ENCODE measurements around the gene DHX58.
"Not testable (repeated sequence)": the region's sequence is repeated elsewhere in the genome, so short reads cannot be mapped to it uniquely, and the experiment has no call there.

The DHX58 gene

GRCh38 chr17:42142371-42142896, 29.9 kb upstream of the DHX58 start:
- H3K27ac ChIP-seq: no peak overlapping the region
- TF ChIP-seq ZFX (IDR thresholded peaks at IDR 0.05; ENCODE audit: borderline replicate concordance): no peak

DNA sequence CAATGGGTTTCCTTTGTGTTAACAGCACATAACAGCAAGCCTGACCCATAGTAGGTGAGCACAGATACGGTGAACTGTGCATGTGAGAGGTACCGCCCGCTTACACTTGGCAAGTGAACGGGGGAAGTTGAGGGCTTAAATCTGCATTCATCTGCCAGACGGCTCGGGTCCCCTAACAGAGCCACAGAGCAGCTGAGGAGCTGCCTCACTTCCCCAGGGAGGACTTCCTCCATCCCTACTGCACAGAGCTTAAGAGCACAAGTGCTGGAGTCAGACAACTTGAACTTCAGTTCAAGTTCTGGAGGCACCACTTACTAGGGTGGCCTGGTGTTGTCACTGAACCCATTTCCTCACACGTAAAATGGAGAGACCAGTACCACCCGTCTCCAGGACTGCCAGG, 28.9 kb upstream of the DHX58 start:
- TF ChIP-seq ZFX (IDR thresholded peaks at IDR 0.05; ENCODE audit: borderline replicate concordance): no peak
- no peak for TF ChIP-seq CTCF (IDR thresholded peaks at IDR 0.05)
- no peak overlapping the region for H3K27ac ChIP-seq

- H3K27ac ChIP-seq: not testable (repeated sequence)
Observed at GRCh38 chr17:42140690-42141089, 28.2 kb upstream of the DHX58 start.

GRCh38 chr17:42138749-42139492, 26.4 kb upstream of the DHX58 start:
- no peak overlapping the region for H3K27ac ChIP-seq
- TF ChIP-seq ZFX (IDR thresholded peaks at IDR 0.05; ENCODE audit: borderline replicate concordance): no peak
- no peak for TF ChIP-seq CTCF (IDR thresholded peaks at IDR 0.05)

- TF ChIP-seq ZFX (IDR thresholded peaks at IDR 0.05; ENCODE audit: borderline replicate concordance): no peak
- TF ChIP-seq CTCF (IDR thresholded peaks at IDR 0.05): no peak
- H3K27ac ChIP-seq: peak overlapping the region; percentile 70
Observed at GRCh38 chr17:42136654-42137051, 24.1 kb upstream of the DHX58 start.

GRCh38 chr17:42135664-42136653, 23.4 kb upstream of the DHX58 start:
- peak overlapping the region; percentile 70 for H3K27ac ChIP-seq
- no peak for TF ChIP-seq ZFX (IDR thresholded peaks at IDR 0.05; ENCODE audit: borderline replicate concordance)
- TF ChIP-seq CTCF (IDR thresholded peaks at IDR 0.05): no peak

DNA sequence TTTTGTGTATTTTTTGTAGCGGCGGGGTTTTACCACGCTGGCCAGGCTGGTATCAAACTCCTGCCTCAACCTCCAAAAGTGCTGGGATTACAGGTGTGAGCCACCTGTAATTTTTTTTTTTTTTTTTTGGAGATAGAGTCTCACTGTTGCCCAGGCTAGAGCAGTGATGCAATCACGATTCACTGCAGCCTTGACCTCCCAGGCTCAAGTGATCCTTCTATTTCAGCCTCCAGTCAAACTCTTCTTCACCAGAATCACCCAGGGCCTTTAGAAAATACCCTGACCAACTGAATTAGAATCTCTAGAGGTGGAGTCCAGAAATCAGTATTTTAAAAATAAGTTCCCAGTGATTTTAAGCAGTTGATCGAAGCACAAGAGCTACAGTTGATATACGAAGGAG, 22.6 kb upstream of the DHX58 start:
- peak overlapping the region; percentile 70 for H3K27ac ChIP-seq
- TF ChIP-seq CTCF (IDR thresholded peaks at IDR 0.05): no peak
- no peak for TF ChIP-seq ZFX (IDR thresholded peaks at IDR 0.05; ENCODE audit: borderline replicate concordance)

Data from 22Rv1 (cell line).